Progenitor cell of endocrine pancreas (in vitro differentiated cells): Measurements from ENCODE around the gene ANKS1B. TPM values are rescaled to one million over a fixed set of nuclear protein-coding genes. Genes with fewer than 3 reads are reported as not detected.

Experiments
- DNase-seq: peaks from one replicate; pipeline ENCODE4 v3.0.0; 2021; ENCODE audit warnings: low spot score; ENCODE audit not compliant: unreplicated experiment
- H3K27ac Mint-ChIP-seq: 2 replicates; pipeline ENCODE4 v1.8.0; 2021; ENCODE audit warnings: mild to moderate bottlenecking, moderate library complexity, mixed read lengths
- H3K27me3 Mint-ChIP-seq: 2 replicates; pipeline ENCODE4 v1.8.0; 2021; ENCODE audit warnings: mixed read lengths
- H3K36me3 Mint-ChIP-seq: 2 replicates; pipeline ENCODE4 v1.8.0; 2022; ENCODE audit warnings: mixed read lengths; ENCODE audit not compliant: insufficient read depth
- H3K4me1 Mint-ChIP-seq: 2 replicates; pipeline ENCODE4 v1.8.0; 2021; ENCODE audit warnings: low read depth, mixed read lengths
- H3K4me3 Mint-ChIP-seq: 2 replicates; pipeline ENCODE4 v1.8.0; 2021; ENCODE audit warnings: low read depth, mild to moderate bottlenecking, moderate library complexity, mixed read lengths
- H3K9me3 Mint-ChIP-seq: 2 replicates; pipeline ENCODE4 v1.8.0; 2021; ENCODE audit warnings: low read depth, mixed read lengths
- total RNA-seq: library from RNA; stranded (reverse); gene quantifications from 2 replicates; pipeline ENCODE4 v1.2.1, GENCODE V29; 2021
- TF ChIP-seq, protein P1 (sequence below): fragments of 200-600 bp; sonication (generic); IDR thresholded peaks from one replicate; pipeline ENCODE4 v1.5.0; 2021; ENCODE audit warnings: antibody characterized with exemption, mild to moderate bottlenecking; ENCODE audit not compliant: unreplicated experiment

Gene ANKS1B
- total RNA-seq, 1 donor from 2014 or later: 10.1 TPM

DNA sequence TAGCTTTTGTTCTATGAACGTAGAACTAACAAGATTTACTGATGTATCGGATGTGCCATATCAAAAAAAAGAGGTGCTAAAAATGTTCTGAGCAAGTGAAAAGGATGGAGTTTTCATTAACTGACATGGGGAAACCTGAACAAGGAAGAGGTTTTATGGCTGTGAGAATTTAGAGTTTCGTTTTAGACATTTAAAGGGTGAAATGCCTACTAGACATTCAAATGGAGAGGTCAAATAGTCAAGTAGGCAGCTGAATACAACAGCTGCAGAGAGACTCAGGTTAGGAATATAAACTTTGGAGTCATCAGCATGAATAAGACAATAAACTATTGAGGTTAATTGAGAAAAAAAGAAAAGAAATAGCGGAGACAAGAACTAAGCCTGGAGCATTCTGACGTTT lies 702.1 kb downstream of the ANKS1B start:
- no peak for DNase-seq
- no peaks in the 10 kb centered on the region for H3K36me3 Mint-ChIP-seq
- H3K27ac Mint-ChIP-seq: no peak overlapping the region
- H3K27me3 Mint-ChIP-seq: no peaks in the 10 kb centered on the region
- no peaks in the 10 kb centered on the region for H3K9me3 Mint-ChIP-seq
- no peak overlapping the region for H3K4me3 Mint-ChIP-seq
- H3K4me1 Mint-ChIP-seq: peaks cover 2% of the 10 kb centered on the region
- TF ChIP-seq, protein P1, sequence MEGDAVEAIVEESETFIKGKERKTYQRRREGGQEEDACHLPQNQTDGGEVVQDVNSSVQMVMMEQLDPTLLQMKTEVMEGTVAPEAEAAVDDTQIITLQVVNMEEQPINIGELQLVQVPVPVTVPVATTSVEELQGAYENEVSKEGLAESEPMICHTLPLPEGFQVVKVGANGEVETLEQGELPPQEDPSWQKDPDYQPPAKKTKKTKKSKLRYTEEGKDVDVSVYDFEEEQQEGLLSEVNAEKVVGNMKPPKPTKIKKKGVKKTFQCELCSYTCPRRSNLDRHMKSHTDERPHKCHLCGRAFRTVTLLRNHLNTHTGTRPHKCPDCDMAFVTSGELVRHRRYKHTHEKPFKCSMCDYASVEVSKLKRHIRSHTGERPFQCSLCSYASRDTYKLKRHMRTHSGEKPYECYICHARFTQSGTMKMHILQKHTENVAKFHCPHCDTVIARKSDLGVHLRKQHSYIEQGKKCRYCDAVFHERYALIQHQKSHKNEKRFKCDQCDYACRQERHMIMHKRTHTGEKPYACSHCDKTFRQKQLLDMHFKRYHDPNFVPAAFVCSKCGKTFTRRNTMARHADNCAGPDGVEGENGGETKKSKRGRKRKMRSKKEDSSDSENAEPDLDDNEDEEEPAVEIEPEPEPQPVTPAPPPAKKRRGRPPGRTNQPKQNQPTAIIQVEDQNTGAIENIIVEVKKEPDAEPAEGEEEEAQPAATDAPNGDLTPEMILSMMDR: no peak

DNA sequence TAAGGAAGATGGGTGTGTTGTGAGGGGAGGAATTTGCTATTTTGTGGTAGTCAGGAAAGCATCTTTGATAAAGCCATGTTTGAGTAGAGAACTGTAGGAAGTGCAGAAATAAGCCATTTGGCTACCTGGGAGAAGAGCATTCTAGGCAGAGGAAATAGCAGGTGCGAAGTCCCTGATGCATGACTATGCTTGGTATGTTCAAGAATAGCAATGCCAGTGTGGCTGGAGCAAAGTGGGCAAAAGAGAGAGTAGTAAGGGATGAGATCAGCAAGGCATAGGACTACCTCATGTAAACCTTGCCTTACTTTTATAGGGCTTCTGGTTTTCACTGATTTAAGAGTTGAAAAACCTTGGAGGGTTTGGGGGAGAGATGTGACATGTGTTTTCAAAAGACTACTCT lies 702.6 kb downstream of the ANKS1B start:
- Mint-ChIP-seq H3K4me3 (no peak overlapping the region), H3K27me3 (no peaks in the 10 kb centered on the region), H3K27ac (no peak overlapping the region), H3K36me3 (no peaks in the 10 kb centered on the region), H3K9me3 (no peaks in the 10 kb centered on the region), H3K4me1 (peaks cover 2% of the 10 kb centered on the region)
- TF ChIP-seq, protein P1: no peak
- no peak for DNase-seq

DNA sequence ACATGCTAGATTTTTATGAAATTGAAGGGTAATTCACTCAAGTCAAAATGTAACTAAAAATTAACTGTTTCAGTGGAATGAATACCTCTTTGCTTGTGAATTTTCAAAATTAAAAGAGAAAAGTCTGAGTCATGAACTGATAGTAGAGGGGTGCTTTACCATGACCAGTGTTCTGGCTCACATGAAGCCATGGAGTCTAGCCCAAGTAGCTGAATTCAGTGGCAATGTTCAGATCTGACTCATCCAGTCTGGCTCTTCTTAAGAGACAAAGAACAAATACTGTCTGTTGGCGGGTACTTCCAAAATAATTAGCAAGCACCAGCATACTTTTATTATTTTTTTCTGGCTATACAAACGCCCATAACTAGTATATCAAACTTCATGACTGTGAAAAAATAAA lies 703.5 kb downstream of the ANKS1B start:
- Mint-ChIP-seq H3K27me3 (no peaks in the 10 kb centered on the region), H3K4me3 (no peak overlapping the region), H3K27ac (no peak overlapping the region), H3K4me1 (peaks cover 2% of the 10 kb centered on the region), H3K36me3 (no peaks in the 10 kb centered on the region), H3K9me3 (no peaks in the 10 kb centered on the region)
- no peak for DNase-seq
- TF ChIP-seq, protein P1: no peak

DNA sequence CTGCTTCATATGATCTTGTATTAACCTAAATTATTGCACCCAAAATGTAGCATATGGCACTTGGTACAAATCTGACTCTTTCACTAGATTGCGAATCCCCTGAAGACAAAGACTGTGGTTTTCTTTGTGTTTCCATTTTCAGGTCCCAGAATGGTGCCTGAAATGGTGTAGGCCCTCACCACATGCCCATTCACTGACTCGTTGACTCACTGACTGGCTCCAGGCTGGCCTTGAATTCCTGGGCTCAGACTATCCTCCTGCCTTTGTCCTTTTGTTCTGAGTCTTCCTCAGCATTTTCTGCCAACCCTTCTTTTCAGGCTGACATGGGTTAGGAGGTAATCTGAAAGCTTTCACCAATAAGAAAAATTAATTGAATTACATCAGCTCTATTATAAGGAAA lies 705.8 kb downstream of the ANKS1B start:
- no peaks in the 10 kb centered on the region for H3K27me3 Mint-ChIP-seq
- H3K4me1 Mint-ChIP-seq: no peaks in the 10 kb centered on the region
- no peak for DNase-seq
- no peak overlapping the region for H3K4me3 Mint-ChIP-seq
- no peak overlapping the region for H3K27ac Mint-ChIP-seq
- H3K36me3 Mint-ChIP-seq: no peaks in the 10 kb centered on the region
- peaks cover 9% of the 10 kb centered on the region for H3K9me3 Mint-ChIP-seq
- TF ChIP-seq, protein P1: no peak

DNA sequence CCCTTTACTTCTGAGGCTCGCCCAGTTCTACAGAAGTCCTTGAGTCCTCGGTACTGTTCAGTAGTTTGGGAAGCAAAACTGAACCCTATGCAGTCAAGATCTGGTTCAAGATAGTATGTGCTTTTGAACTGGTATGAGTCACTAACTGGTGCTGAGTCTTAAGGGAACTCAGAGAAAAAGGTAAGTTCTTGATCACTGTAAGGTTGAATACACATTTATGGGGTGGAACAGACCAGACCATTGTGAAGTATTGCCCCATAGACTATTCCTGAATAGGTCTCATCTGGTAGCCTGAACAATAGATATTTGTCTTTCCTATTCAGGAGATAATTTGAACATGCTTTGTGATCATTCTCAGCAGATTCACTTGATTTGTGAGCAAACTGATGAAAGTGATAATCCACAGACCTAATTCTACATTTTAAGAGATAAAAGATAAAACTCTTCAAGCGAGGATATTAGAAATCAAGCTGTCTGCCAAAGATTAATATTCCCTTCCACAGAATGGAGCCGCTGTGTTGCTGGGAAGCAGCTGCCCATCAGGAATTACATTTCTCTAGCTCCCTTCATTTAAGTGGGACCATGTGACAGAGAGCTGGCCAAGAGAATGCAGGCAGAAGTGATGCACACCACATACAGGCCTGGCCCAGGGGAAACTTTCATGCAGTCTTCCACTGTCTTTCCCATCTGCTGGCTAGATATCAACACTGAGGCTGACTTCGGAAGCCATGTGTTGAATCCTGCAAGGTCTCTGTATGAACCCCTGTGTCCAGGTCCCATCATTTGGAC lies 707.0 kb downstream of the ANKS1B start:
- no peak overlapping the region for H3K4me3 Mint-ChIP-seq
- TF ChIP-seq, protein P1: no peak
- H3K4me1 Mint-ChIP-seq: no peaks in the 10 kb centered on the region
- H3K27ac Mint-ChIP-seq: no peak overlapping the region
- H3K27me3 Mint-ChIP-seq: no peaks in the 10 kb centered on the region
- H3K9me3 Mint-ChIP-seq: peaks cover 9% of the 10 kb centered on the region
- no peaks in the 10 kb centered on the region for H3K36me3 Mint-ChIP-seq
- no peak for DNase-seq
